Rectal smooth muscle tissue (tissue), 1 donor: Measurements from ENCODE around the gene RGL1.
A peak's percentile ranks its signal among the peaks of the same experiment; 100 is the strongest.

Experiments
- H3K27ac ChIP-seq: one replicate; pipeline ENCODE4 v1.7.0; 2013; ENCODE audit warnings: low read depth, low read length, inconsistent platforms
- H3K27me3 ChIP-seq: one replicate; pipeline ENCODE4 v1.7.0; 2013; ENCODE audit warnings: low read length; ENCODE audit not compliant: control insufficient read depth, insufficient read depth
- H3K36me3 ChIP-seq: one replicate; pipeline ENCODE4 v1.7.0; 2013; ENCODE audit warnings: low read length; ENCODE audit not compliant: control insufficient read depth, insufficient read depth
- H3K4me1 ChIP-seq: one replicate; pipeline ENCODE4 v1.7.0; 2013; ENCODE audit warnings: low read length; ENCODE audit not compliant: control insufficient read depth, insufficient read depth
- H3K4me3 ChIP-seq: one replicate; pipeline ENCODE4 v1.7.0; 2013; ENCODE audit warnings: low read length
- H3K9ac ChIP-seq: one replicate; pipeline ENCODE4 v1.7.0; 2013; ENCODE audit warnings: low read length

Gene RGL1

DNA sequence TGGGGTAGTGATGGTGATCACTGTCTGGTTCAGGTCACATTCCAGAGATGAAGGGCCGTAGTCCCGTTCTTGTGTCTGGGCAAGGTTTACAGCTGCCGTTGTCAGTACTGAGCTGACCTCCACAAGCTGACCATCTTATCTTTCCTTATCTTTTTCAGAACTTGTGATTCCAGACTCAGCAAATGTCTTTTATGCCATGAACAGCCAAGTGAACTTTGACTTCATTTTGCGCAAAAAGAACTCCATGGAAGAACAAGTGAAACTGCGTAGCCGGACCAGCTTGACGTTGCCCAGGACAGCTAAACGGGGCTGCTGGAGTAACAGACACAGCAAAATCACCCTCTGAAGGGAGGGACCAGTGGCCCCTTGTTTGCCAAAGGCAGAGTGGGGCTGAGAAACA is 121.0 kb downstream of the RGL1 start:
- Histone ChIP-seq H3K4me1 (no peaks in the 10 kb centered on the region), H3K4me3 (no peak overlapping the region), H3K9ac (no peak overlapping the region), H3K27ac (no peak overlapping the region), H3K36me3 (peaks cover 11% of the 10 kb centered on the region), H3K27me3 (no peaks in the 10 kb centered on the region)

DNA sequence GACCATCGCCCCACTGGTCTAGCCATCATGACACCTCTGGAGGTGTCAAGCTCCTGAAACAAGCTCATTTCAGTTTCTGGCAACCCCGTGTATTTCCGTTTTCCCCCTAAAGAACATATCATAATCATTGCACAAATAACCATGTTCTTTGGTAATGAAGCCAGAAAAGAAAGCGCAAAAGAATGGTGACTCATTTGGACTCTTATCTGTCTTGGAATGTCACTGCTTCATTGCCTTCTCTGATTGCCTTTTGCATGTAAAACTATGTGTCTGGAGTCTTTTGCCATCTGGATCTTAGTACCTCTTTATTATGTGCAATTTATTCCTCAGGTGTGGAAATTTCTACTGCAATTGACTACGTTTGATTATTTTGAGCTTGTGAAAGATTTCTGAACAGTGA is 122.1 kb downstream of the RGL1 start:
- no peaks in the 10 kb centered on the region for H3K27me3 ChIP-seq
- H3K36me3 ChIP-seq = peaks cover 11% of the 10 kb centered on the region
- no peak overlapping the region for H3K4me3 ChIP-seq
- peaks cover 2% of the 10 kb centered on the region for H3K4me1 ChIP-seq
- no peak overlapping the region for H3K27ac ChIP-seq
- no peak overlapping the region for H3K9ac ChIP-seq

DNA sequence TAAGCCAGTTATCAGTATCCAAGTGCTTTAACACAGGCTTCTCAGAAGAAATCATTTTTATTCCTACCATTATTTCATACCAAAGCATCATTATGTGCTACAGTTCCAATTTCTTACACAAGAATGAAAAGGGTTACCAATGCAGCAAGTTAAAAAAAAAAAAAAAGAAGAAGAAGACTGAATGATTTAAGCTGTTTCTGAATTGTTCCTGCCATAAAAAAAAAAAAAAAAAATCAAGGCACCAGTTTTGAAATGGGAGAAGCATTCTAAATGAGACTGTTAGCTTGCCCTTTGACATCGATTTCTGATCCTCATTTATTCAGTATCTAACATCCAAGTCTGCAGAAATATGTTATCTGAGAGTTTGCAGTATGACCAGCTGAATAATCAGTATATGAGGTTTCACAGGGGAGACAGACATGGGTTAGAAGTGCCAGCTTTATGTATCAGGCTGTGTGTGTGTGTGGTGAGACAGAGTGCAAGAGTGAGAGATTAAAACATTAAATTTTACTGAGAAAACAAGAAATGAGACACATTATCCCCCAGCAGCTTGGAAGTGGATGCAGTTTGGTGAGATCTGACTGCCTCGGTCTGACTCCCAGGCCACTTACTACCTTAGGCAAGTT is 126.8 kb downstream of the RGL1 start:
- no peaks in the 10 kb centered on the region for H3K27me3 ChIP-seq
- peak overlapping the region; percentile 11 for H3K4me3 ChIP-seq
- peaks cover 7% of the 10 kb centered on the region for H3K4me1 ChIP-seq
- peak overlapping the region; percentile 40 for H3K27ac ChIP-seq
- peaks cover 4% of the 10 kb centered on the region for H3K36me3 ChIP-seq
- H3K9ac ChIP-seq = no peak overlapping the region

DNA sequence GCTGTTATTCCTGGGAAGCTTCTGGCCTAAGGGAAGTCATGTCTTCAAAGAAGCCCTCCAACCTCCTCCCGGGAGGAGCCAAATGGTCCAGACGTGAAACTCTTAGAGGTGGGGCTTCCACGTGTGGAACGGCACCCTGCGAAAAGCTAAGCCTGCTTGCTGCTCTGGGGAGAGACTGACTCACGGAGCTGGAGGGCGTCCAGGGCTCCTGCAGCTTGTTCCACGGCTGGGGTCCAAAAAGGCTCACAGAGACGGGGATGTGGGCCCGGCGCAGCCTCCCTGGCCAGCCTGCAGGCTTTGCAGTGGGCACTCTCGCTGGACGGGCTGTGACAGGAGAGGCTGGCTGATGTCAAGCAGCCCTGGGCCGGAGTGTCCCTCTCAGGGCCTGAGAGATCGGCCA is 127.5 kb downstream of the RGL1 start:
- H3K4me3 ChIP-seq = peak overlapping the region; percentile 41

DNA sequence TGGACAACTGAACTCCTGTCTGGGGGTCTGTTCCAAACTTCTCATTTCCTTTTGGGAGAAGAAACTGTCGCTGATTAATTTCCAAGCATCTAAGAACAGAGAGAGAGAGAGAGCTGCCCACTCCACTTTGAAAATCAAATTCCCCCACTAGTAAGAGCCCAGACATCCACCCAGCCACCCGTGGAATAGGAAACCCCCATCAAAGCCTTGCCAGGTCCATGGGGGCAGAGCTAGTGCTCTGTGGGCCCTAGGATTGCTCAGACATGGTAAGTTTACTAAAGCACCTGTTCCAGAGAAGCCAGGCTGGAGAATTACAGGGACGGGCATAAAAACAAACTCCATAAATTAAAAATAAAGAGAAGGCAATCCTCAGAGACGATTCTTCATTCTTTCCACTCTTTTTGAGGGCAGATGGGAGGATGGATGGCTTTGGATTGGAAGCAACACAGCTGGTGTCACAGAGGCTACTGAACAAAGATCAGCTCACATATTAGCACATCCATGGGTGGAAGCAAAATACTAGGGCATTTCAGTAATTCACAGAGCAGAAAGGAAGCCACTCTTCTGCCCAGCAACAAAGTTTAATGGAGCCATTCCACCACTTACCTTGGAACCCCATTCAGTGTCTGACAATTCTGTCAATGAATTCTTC is 128.7 kb downstream of the RGL1 start:
- H3K36me3 ChIP-seq = no peaks in the 10 kb centered on the region

More for the DNA sequence above, 127.5 kb downstream of the RGL1 start:
- Histone ChIP-seq H3K36me3 (peaks cover 4% of the 10 kb centered on the region), H3K9ac (no peak overlapping the region), H3K27ac (peak overlapping the region; percentile 40), H3K4me1 (peaks cover 7% of the 10 kb centered on the region), H3K27me3 (no peaks in the 10 kb centered on the region)

DNA sequence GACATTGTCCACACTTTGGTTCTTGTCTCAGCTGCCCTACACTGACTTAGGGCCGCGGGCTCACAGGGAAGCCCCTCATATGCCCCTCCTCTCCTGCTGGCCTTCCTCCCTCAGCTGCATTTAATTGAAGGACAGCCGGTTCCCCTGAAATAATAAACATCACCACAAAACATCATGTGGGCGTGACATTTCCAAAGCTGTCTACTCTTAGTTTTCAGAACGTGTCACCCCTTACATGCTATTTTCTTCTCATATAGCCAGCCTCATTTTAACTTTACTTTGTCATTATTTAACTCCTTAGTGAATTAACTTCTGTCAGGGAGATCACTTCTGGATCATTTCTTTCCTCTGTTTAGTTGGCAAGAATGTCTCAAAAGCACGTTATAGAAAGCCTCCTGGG is 129.4 kb downstream of the RGL1 start:
- Histone ChIP-seq H3K36me3 (no peaks in the 10 kb centered on the region), H3K27me3 (no peaks in the 10 kb centered on the region), H3K4me3 (no peak overlapping the region), H3K9ac (no peak overlapping the region), H3K4me1 (peaks cover 7% of the 10 kb centered on the region), H3K27ac (no peak overlapping the region)

More for the DNA sequence above, 128.7 kb downstream of the RGL1 start:
- no peak overlapping the region for H3K4me3 ChIP-seq
- no peaks in the 10 kb centered on the region for H3K27me3 ChIP-seq
- no peak overlapping the region for H3K9ac ChIP-seq
- peaks cover 7% of the 10 kb centered on the region for H3K4me1 ChIP-seq
- H3K27ac ChIP-seq = no peak overlapping the region

DNA sequence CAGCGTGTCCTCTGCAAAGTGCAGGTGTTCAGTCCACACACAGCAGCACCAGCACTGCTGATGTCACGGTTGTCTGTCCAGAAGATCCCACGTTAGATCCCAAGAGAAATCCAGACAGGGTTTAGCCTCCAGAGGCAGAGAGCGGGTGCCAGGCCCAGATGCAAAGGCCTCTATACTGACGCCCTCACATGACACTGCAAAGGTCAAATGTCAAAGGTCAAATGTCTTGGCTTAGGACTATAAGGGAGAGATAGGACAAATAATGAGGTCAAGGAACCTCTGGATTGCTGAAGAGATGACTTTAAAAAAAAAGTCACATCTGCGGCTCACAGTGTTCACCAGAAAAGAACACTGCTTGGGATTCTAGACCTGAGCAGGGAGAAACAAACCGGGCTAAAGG is 131.1 kb downstream of the RGL1 start:
- Histone ChIP-seq H3K9ac (no peak overlapping the region), H3K4me1 (peaks cover 7% of the 10 kb centered on the region), H3K27ac (no peak overlapping the region), H3K27me3 (no peaks in the 10 kb centered on the region), H3K36me3 (no peaks in the 10 kb centered on the region), H3K4me3 (no peak overlapping the region)

DNA sequence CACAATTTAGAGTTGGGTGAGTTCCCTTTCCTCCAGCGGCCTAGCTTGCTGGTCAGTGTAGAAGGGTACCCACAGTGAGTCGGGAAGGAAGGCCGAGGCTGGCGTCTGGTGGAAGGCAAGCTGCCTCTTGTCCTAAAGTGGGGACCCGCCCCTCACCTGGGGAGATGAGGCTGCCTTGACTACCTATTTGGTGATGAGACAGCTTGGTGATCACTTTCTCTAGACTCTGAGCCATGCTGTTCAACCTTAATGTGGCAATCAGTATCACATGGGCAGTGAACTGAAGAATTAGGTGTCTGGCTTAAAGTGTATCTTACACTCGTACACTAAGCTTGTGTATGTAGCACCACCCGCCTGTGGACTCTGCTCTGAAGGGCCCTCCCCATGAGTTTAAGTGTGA is 131.9 kb downstream of the RGL1 start:
- Histone ChIP-seq H3K4me3 (no peak overlapping the region), H3K36me3 (no peaks in the 10 kb centered on the region), H3K4me1 (peaks cover 7% of the 10 kb centered on the region), H3K27me3 (no peaks in the 10 kb centered on the region), H3K27ac (no peak overlapping the region), H3K9ac (no peak overlapping the region)

DNA sequence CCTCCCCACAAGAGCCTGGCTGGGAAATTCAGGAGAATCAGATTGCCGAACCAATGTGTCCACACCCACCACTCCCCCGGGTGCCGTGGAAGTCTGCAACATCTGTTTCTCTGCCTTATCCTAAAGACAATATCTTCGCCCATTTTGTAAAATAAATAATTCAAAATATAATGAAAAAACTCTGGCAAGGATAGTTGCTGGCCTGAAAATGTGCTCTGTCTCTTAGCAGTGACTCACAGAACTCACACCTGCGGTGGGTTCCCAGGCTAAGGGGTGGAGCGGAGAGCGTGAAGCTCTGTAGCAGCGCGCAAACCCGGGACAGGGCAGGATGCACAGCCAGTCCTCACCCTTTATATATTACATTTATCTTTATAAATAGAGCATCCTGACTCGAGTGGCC is 132.7 kb downstream of the RGL1 start:
- Histone ChIP-seq H3K4me1 (peaks cover 3% of the 10 kb centered on the region), H3K36me3 (no peaks in the 10 kb centered on the region), H3K4me3 (no peak overlapping the region), H3K9ac (no peak overlapping the region), H3K27ac (no peak overlapping the region), H3K27me3 (no peaks in the 10 kb centered on the region)

DNA sequence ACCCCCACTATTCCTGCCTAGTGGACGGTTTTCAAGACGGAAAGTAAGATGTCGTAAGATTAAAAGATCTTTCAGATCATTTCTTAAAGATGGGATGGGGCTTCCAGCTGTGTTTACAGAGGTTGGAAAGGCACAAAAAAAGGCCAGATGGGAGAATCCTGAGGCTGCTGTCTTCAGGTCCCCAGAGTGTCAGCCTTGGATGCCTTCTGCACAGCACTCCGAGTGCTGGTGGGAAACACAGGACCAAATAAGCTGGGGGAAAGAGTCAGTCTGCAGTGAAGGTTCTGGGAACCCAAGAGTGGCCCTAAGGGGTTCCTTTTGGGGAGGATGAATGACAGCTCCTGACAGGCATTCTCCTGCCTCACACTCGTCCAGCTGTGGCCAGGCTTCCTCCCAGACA is 136.1 kb downstream of the RGL1 start:
- H3K27me3 ChIP-seq = no peaks in the 10 kb centered on the region

DNA sequence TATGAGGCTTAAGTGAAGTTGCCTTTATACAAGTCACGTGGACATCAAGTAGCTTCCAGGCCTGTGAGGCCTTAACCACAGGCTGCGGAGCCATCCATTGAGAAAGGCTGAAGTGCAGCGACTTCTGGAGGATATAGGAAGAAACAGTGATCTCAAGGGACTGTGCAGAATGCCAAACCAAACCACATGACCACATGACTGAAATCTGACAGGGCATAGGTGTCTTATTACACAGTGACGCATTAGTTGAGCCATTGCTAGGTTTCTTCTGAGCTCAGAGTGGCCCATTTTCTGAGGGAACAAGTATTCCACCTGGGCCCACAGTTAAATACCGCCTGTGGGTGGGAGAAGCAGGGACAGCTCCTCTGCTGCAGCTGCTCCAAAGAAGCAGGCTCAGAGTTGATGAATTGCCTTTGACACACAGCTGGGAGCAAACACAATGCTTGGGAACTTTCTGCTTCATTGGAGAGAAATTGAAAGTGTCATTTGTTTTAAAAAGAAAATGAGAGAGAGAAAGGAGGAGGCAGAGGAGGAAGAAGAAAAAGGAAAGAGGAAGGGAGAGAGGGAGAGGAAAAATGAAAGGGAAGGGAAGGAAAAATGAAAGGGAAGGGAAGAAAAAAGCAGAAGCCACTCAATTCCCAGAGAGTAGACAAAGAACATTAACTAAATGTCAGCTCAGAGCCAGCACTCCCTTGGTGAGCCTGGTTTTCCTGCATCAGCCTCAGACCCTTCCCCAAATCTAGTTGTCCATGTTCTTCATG is 138.2 kb downstream of the RGL1 start:
- no peaks in the 10 kb centered on the region for H3K27me3 ChIP-seq
- no peaks in the 10 kb centered on the region for H3K36me3 ChIP-seq
- H3K9ac ChIP-seq = no peak overlapping the region
- H3K4me3 ChIP-seq = no peak overlapping the region
- H3K4me1 ChIP-seq = no peaks in the 10 kb centered on the region
- H3K27ac ChIP-seq = no peak overlapping the region

More for the DNA sequence above, 136.1 kb downstream of the RGL1 start:
- Histone ChIP-seq H3K27ac (no peak overlapping the region), H3K36me3 (no peaks in the 10 kb centered on the region), H3K4me3 (no peak overlapping the region), H3K4me1 (no peaks in the 10 kb centered on the region), H3K9ac (no peak overlapping the region)

DNA sequence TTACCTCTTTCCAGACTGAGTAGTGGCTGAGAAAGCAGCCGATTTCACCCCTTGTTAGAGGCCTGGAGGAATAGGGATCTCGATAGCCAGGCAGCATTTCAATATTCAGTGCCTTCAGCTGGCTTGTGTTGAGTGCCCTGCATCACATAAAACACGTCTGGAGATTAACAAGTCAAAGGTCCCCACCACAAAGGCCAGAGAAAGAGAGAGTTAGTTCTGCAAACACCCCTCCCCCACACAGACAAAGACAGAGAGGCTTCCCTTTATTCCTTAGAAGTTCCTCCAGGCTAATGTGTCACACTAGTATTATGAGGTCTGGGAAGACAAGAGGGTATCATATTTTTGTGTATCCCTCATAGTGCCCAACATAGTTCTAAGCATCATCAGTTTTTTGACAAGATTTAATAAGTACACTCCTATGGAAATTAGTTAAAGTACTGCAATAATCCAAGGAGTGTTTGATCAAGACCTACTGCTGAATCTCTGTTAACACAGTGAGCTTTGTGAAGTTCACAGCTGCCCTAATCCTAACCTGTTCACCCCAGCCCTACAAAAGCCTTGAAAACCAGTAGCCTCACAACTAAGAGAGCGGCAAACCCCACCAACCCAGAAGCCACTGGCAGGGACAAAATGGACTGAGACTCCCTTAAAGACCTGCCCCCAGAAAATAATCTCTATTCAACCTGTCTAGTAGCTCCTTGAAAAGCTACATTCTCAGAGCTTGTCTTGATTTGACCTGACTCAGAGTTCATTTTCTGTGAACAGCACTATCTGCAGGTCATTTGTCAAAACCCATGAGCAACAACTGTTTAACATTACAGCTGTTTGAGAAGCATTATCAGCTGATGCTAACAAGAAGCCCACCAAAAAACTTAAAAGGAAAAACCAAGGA is 140.8 kb downstream of the RGL1 start:
- Histone ChIP-seq H3K27ac (no peak overlapping the region), H3K36me3 (no peaks in the 10 kb centered on the region), H3K4me3 (no peak overlapping the region), H3K4me1 (no peaks in the 10 kb centered on the region), H3K27me3 (no peaks in the 10 kb centered on the region), H3K9ac (no peak overlapping the region)
